GM23248 (cell line): ENCODE data around the gene RNF213. TPM values are rescaled to one million over a fixed set of nuclear protein-coding genes. Genes with fewer than 3 reads are reported as not detected.

Experiments
- DNase-seq: peaks from one replicate; pipeline ENCODE4 v3.0.0-alpha.2; 2015
- H2AFZ ChIP-seq: fragments of 200-600 bp; sonication (generic); 2 replicates; pipeline ENCODE4 v1.6.1; 2016; ENCODE audit warnings: antibody characterized with exemption
- H3F3A ChIP-seq: fragments of 200-600 bp; sonication (generic); 2 replicates; pipeline ENCODE4 v1.6.1; 2016; ENCODE audit warnings: mild to moderate bottlenecking, antibody characterized with exemption, mixed run types; ENCODE audit not compliant: insufficient read depth
- H3K27ac ChIP-seq: fragments of 200-600 bp; sonication (generic); 2 replicates; pipeline ENCODE4 v1.5.1; 2016; ENCODE audit warnings: mild to moderate bottlenecking
- H3K27me3 ChIP-seq: fragments of 200-600 bp; sonication (generic); replicated peaks from 2 replicates; pipeline ENCODE4 v1.6.1; 2016; ENCODE audit warnings: mild to moderate bottlenecking; ENCODE audit not compliant: insufficient read depth
- H3K36me3 ChIP-seq: fragments of 200-600 bp; sonication (generic); 2 replicates; pipeline ENCODE4 v1.6.1; 2016; ENCODE audit warnings: low read depth, mild to moderate bottlenecking
- H3K4me1 ChIP-seq: fragments of 200-600 bp; sonication (generic); 2 replicates; pipeline ENCODE4 v1.6.1; 2016; ENCODE audit warnings: mild to moderate bottlenecking; ENCODE audit not compliant: insufficient read depth
- H3K4me2 ChIP-seq: fragments of 200-600 bp; sonication (generic); one replicate; pipeline ENCODE4 v1.6.1; 2016; ENCODE audit warnings: mild to moderate bottlenecking; ENCODE audit not compliant: unreplicated experiment
- H3K4me3 ChIP-seq: fragments of 200-600 bp; sonication (generic); 2 replicates; pipeline ENCODE4 v1.5.1; 2016; ENCODE audit warnings: mild to moderate bottlenecking
- H3K79me2 ChIP-seq: fragments of 200-600 bp; sonication (generic); 2 replicates; pipeline ENCODE4 v1.6.1; 2016; ENCODE audit warnings: mild to moderate bottlenecking; ENCODE audit not compliant: insufficient read depth
- H3K9ac ChIP-seq: fragments of 200-600 bp; sonication (generic); 2 replicates; pipeline ENCODE4 v1.6.1; 2016; ENCODE audit warnings: mild to moderate bottlenecking
- H3K9me2 ChIP-seq: fragments of 200-600 bp; sonication (generic); 2 replicates; pipeline ENCODE4 v1.6.1; 2016; ENCODE audit warnings: mixed run types, mild to moderate bottlenecking, moderate library complexity; ENCODE audit not compliant: insufficient read depth
- H3K9me3 ChIP-seq: fragments of 200-600 bp; sonication (generic); one replicate; pipeline ENCODE4 v1.6.1; 2017; ENCODE audit warnings: low read depth
- H4K20me1 ChIP-seq: fragments of 200-600 bp; sonication (generic); 2 replicates; pipeline ENCODE4 v1.6.0; 2016; ENCODE audit not compliant: insufficient read depth
- EZH2 ChIP-seq: fragments of 200-600 bp; sonication (generic); IDR thresholded peaks from 2 replicates; pipeline ENCODE4 v1.6.1; 2018; ENCODE audit warnings: antibody characterized with exemption, mild to moderate bottlenecking; ENCODE audit not compliant: insufficient read depth, poor library complexity, severe bottlenecking
- EZH2phosphoT487 ChIP-seq: fragments of 200-600 bp; sonication (generic); IDR thresholded peaks from 2 replicates; pipeline ENCODE4 v1.6.1; 2018; ENCODE audit warnings: antibody characterized with exemption, moderate library complexity, mild to moderate bottlenecking, low read depth; ENCODE audit not compliant: insufficient read depth
- WGBS, 2 experiments: methylation state at CpG; one replicate each; pipeline ENCODE4 v1.1.6; 2015 to 2017; ENCODE audit warnings: low lambda C conversion rate in 2 of 2, low coverage in 1 of 2; ENCODE audit errors: missing lambda C conversion rate in 2 of 2; 5-methylcytosine and 5-hydroxymethylcytosine counted together
- in situ Hi-C: fragments of 300-500 bp; cut with MboI; formaldehyde crosslinking; loops from 2 replicates; pipeline ENCODE4 v1.15.0; 2020
- polyA plus RNA-seq: library from polyadenylated mRNA; unstranded; fragments of >200 nt; fragmentation: Nextera tagmentation; extraction: Ambion mirVana; gene quantifications from 2 replicates; pipeline ENCODE4 v1.2.1, GENCODE V29; 2016
- total RNA-seq: library from RNA; depleted of rRNA; stranded (reverse); fragments of >200 nt; shearing (Covaris generic); gene quantifications from 2 replicates; pipeline ENCODE4 v1.2.3, GENCODE V29; 2014

The RNF213 gene
- total and polyA plus RNA-seq, 2 experiments from 2014 or later = 18.8 to 45.0 TPM

DNA sequence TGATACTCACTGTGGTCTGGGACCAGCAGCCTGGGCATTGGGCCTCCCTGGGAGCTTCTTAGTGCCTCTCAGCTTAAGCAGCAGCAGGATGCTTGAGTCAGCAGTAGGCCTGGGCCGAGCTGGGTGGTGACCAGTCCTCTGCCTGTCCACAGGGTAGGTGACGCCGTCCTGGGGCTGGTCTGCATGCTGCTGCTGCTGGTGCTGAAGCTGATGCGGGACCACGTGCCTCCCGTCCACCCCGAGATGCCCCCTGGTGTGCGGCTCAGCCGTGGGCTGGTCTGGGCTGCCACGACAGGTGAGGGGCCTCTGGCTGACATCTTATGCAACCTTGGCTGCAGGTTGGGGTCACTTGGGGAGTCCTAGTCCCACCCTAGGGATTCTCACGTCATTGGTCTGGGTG is 33.0 kb upstream of the RNF213 start:
- H3K27me3 ChIP-seq = no peaks in the 10 kb centered on the region
- no peaks in the 10 kb centered on the region for H4K20me1 ChIP-seq
- no peaks in the 10 kb centered on the region for H3K9me2 ChIP-seq
- WGBS, 2 experiments = 91 to 94% methylated on average over 10 to 11 of the region's 11 CpGs
- no peaks in the 10 kb centered on the region for H3F3A ChIP-seq
- no peaks in the 10 kb centered on the region for H3K4me1 ChIP-seq
- H3K4me2 ChIP-seq = no peak overlapping the region
- in situ Hi-C loops = no loop called here
- H3K79me2 ChIP-seq = no peaks in the 10 kb centered on the region
- H3K9ac ChIP-seq = no peak overlapping the region
- H3K36me3 ChIP-seq = peaks cover 15% of the 10 kb centered on the region
- no peak for TF ChIP-seq EZH2phosphoT487
- no peak for TF ChIP-seq EZH2
- peaks cover 5% of the 10 kb centered on the region for H3K9me3 ChIP-seq
- DNase-seq = no peak
- no peak overlapping the region for H2AFZ ChIP-seq
- H3K27ac ChIP-seq = no peak overlapping the region
- no peak overlapping the region for H3K4me3 ChIP-seq

DNA sequence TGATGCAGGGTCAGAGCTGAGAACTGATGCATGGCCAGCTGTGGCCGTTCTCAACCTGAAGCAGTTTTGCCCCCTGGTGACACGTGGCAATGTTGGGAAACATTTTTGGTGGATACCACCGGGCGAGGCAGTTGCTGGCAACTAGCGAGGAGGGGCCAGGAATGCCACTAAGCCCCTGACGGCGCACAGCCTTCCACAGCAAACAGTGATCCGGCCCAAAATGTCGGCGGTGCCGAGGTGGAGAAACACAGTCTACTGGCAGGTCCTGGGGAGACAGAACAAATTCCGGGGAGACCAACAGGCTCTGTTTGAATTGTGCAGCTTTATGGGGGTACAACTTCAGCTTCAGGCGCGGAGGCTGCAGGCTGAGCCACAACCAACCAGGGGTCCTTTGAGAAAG is 32.2 kb upstream of the RNF213 start:
- no peaks in the 10 kb centered on the region for H4K20me1 ChIP-seq
- no peaks in the 10 kb centered on the region for H3K27me3 ChIP-seq
- no peak overlapping the region for H3K4me2 ChIP-seq
- no peak overlapping the region for H3K9ac ChIP-seq
- no peaks in the 10 kb centered on the region for H3K9me2 ChIP-seq
- TF ChIP-seq EZH2 (no peak), EZH2phosphoT487 (no peak)
- H3K4me1 ChIP-seq = no peaks in the 10 kb centered on the region
- H3K4me3 ChIP-seq = no peak overlapping the region
- H3K36me3 ChIP-seq = peaks cover 18% of the 10 kb centered on the region
- 90 to 92% methylated on average over 14 of the region's 14 CpGs for WGBS, 2 experiments
- peaks cover 5% of the 10 kb centered on the region for H3K9me3 ChIP-seq
- in situ Hi-C loops = no loop called here
- no peaks in the 10 kb centered on the region for H3K79me2 ChIP-seq
- H2AFZ ChIP-seq = no peak overlapping the region
- H3F3A ChIP-seq = no peaks in the 10 kb centered on the region
- DNase-seq = no peak
- no peak overlapping the region for H3K27ac ChIP-seq

DNA sequence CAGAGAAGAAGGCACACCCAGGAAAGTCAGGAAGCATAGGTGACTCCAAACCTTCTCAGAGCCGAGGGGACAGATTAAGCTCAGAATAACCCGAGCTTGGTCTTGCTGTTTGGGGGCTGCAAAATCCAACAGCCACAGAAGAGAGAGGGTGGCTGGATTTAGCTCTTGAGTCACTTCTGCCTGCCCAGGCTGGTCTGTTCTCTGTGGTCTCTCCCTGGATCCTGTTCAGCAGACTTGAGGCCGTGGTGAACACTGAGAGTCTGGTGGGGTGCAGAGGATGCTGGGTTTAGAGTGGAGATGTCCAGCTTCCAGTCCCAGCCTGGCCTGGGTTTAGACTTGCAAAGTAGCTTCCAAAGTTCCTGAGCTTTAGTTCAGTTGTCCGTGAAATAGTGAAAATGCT is 31.6 kb upstream of the RNF213 start:
- Histone ChIP-seq H2AFZ (no peak overlapping the region), H3K9ac (no peak overlapping the region), H3K27ac (no peak overlapping the region), H3K4me1 (no peaks in the 10 kb centered on the region), H3F3A (no peaks in the 10 kb centered on the region), H3K4me2 (no peak overlapping the region), H4K20me1 (no peaks in the 10 kb centered on the region), H3K9me3 (peaks cover 5% of the 10 kb centered on the region), H3K4me3 (no peak overlapping the region), H3K79me2 (no peaks in the 10 kb centered on the region), H3K27me3 (no peaks in the 10 kb centered on the region), H3K9me2 (no peaks in the 10 kb centered on the region), H3K36me3 (peaks cover 18% of the 10 kb centered on the region)
- no peak for DNase-seq
- in situ Hi-C loops = no loop called here
- 86% methylated on average over 4 of the region's 4 CpGs for WGBS, 2 experiments
- TF ChIP-seq EZH2phosphoT487 = no peak
- TF ChIP-seq EZH2 = no peak

DNA sequence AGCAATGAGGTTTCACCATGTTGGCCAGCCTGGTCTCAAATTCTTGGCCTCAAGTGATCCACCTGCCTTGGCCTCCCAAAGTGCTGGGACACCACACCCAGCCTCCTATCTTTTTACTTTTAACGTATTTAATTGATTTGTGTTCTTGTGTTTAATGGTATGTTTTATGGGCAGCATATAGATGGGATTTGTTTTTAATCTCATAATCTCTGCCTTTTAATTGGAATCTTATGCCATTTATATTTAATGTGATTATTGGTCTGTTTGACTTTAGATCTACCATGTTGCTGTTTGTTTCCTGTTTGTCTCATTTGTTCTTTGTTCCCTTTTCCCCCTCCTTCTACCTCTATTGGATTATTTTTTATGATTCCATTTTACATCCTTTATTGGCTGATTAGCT is 28.2 kb upstream of the RNF213 start:
- WGBS, 2 experiments = 79 to 93% methylated on average over 1 of the region's 1 CpG
- DNase-seq = no peak
- H2AFZ ChIP-seq = no peak overlapping the region
- H4K20me1 ChIP-seq = no peaks in the 10 kb centered on the region
- H3K4me3 ChIP-seq = no peak overlapping the region
- no peaks in the 10 kb centered on the region for H3K9me2 ChIP-seq
- H3K36me3 ChIP-seq = peaks cover 18% of the 10 kb centered on the region
- H3K27me3 ChIP-seq = no peaks in the 10 kb centered on the region
- H3K9ac ChIP-seq = no peak overlapping the region
- peaks cover 5% of the 10 kb centered on the region for H3K9me3 ChIP-seq
- in situ Hi-C loops = no loop called here
- TF ChIP-seq EZH2phosphoT487 (no peak), EZH2 (no peak)
- no peaks in the 10 kb centered on the region for H3F3A ChIP-seq
- no peak overlapping the region for H3K27ac ChIP-seq
- H3K4me2 ChIP-seq = no peak overlapping the region
- H3K4me1 ChIP-seq = no peaks in the 10 kb centered on the region
- H3K79me2 ChIP-seq = no peaks in the 10 kb centered on the region

DNA sequence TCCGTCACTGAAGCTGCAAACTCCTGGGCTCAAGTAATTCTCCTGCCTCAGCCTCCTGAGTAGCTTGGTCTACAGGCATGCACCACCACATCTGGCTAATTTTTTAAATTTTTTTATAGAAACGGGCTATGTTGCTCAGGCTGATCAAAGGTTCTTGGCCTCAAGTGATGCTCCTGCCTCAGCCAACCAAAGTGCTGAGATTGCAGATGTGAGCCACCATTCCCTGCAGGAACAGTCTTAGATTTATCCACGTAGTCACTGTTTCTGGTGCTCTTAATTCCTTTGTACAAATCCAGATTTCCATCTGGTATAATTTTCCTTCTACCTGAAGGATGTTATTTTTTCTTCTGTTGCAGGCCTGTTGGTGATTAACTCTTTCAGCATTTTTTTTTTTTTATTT is 27.4 kb upstream of the RNF213 start:
- no peaks in the 10 kb centered on the region for H3K9me2 ChIP-seq
- TF ChIP-seq EZH2 (no peak), EZH2phosphoT487 (no peak)
- H2AFZ ChIP-seq = no peak overlapping the region
- H3K4me2 ChIP-seq = no peak overlapping the region
- H3K36me3 ChIP-seq = peaks cover 22% of the 10 kb centered on the region
- no peaks in the 10 kb centered on the region for H3K27me3 ChIP-seq
- H3K4me3 ChIP-seq = no peak overlapping the region
- no peak for DNase-seq
- in situ Hi-C loops = no loop called here
- no peaks in the 10 kb centered on the region for H4K20me1 ChIP-seq
- peaks cover 5% of the 10 kb centered on the region for H3K9me3 ChIP-seq
- no peaks in the 10 kb centered on the region for H3K79me2 ChIP-seq
- H3F3A ChIP-seq = no peaks in the 10 kb centered on the region
- no peak overlapping the region for H3K27ac ChIP-seq
- 78 to 93% methylated on average over 3 of the region's 3 CpGs for WGBS, 2 experiments
- no peaks in the 10 kb centered on the region for H3K4me1 ChIP-seq
- no peak overlapping the region for H3K9ac ChIP-seq
